Measurements from ENCODE around the gene DYSF.

GRCh38 chr2:71720283-71720560, 266.9 kb downstream of the DYSF start:
- TF ChIP-seq, protein P1, sequence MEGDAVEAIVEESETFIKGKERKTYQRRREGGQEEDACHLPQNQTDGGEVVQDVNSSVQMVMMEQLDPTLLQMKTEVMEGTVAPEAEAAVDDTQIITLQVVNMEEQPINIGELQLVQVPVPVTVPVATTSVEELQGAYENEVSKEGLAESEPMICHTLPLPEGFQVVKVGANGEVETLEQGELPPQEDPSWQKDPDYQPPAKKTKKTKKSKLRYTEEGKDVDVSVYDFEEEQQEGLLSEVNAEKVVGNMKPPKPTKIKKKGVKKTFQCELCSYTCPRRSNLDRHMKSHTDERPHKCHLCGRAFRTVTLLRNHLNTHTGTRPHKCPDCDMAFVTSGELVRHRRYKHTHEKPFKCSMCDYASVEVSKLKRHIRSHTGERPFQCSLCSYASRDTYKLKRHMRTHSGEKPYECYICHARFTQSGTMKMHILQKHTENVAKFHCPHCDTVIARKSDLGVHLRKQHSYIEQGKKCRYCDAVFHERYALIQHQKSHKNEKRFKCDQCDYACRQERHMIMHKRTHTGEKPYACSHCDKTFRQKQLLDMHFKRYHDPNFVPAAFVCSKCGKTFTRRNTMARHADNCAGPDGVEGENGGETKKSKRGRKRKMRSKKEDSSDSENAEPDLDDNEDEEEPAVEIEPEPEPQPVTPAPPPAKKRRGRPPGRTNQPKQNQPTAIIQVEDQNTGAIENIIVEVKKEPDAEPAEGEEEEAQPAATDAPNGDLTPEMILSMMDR (IDR thresholded peaks at IDR 0.05 in 2 of 3, conservative IDR thresholded peaks at IDR 0.05 in 1 of 3; ENCODE audit: borderline replicate concordance in 1 of 3, insufficient read depth in 1 of 3, low read depth in 2 of 3, low read length in 2 of 3) = no peak
- no peak for TF ChIP-seq POLR2A (IDR thresholded peaks at IDR 0.05; ENCODE audit: borderline replicate concordance, extremely low read depth, insufficient read depth, insufficient read length)
- no peak for TF ChIP-seq MAX (IDR thresholded peaks at IDR 0.05)
- no peak for TF ChIP-seq EZH2 (IDR thresholded peaks at IDR 0.05)
- TF ChIP-seq YY1 (IDR thresholded peaks at IDR 0.05; ENCODE audit: extremely low read depth, insufficient replicate concordance, low read depth, low read length) = no peak
- TF ChIP-seq POLR2AphosphoS5 (IDR thresholded peaks at IDR 0.05; ENCODE audit: low read depth, low read length) = no peak
- no peak for TF ChIP-seq ZNF274 (IDR thresholded peaks at IDR 0.05; ENCODE audit: low read depth, low read length)
- no peak for TF ChIP-seq CEBPB (IDR thresholded peaks at IDR 0.05; ENCODE audit: low read depth)
